ENCODE data around the gene SCAI.

- TF ChIP-seq RAD21 (IDR thresholded peaks at IDR 0.05; ENCODE audit: low read depth) (no peak), CREB1 (IDR thresholded peaks at IDR 0.05; ENCODE audit: low read depth) (no peak), MAX (IDR thresholded peaks at IDR 0.05) (no peak), CEBPB (IDR thresholded peaks at IDR 0.05) (no peak)
Observed at GRCh38 chr9:124980431-124980830, 162.9 kb downstream of the SCAI start.

Measured in Ishikawa (cell line).